Astrocyte (in vitro differentiated cells and primary cell): Measurements from ENCODE around the gene ENOX1.

Experiments used
- CTCF ChIP-seq: IDR thresholded peaks from 2 replicates; pipeline ENCODE4 v1.5.1; 2011; ENCODE audit warnings: low read depth, mild to moderate bottlenecking, inconsistent platforms, low read length, moderate library complexity; ENCODE audit not compliant: insufficient read depth
- EZH2 ChIP-seq: IDR thresholded peaks from 2 replicates; pipeline ENCODE4 v1.6.1; 2012; ENCODE audit warnings: mild to moderate bottlenecking, low read length, inconsistent platforms; ENCODE audit not compliant: insufficient read depth

GRCh38 chr13:43697323-43697722, 89.4 kb downstream of the ENOX1 start:
- TF ChIP-seq CTCF (no peak), EZH2 (no peak)
